Inferior parietal cortex (tissue), 1 donor: ENCODE data around the gene DND1.
"Not testable (repeated sequence)": the region's sequence is repeated elsewhere in the genome, so short reads cannot be mapped to it uniquely, and the experiment has no call there.

Experiments used
- DNase-seq: peaks from one replicate; pipeline ENCODE4 v3.0.0-alpha.2; 2016; ENCODE audit errors: extremely low spot score

The DND1 gene

DNA sequence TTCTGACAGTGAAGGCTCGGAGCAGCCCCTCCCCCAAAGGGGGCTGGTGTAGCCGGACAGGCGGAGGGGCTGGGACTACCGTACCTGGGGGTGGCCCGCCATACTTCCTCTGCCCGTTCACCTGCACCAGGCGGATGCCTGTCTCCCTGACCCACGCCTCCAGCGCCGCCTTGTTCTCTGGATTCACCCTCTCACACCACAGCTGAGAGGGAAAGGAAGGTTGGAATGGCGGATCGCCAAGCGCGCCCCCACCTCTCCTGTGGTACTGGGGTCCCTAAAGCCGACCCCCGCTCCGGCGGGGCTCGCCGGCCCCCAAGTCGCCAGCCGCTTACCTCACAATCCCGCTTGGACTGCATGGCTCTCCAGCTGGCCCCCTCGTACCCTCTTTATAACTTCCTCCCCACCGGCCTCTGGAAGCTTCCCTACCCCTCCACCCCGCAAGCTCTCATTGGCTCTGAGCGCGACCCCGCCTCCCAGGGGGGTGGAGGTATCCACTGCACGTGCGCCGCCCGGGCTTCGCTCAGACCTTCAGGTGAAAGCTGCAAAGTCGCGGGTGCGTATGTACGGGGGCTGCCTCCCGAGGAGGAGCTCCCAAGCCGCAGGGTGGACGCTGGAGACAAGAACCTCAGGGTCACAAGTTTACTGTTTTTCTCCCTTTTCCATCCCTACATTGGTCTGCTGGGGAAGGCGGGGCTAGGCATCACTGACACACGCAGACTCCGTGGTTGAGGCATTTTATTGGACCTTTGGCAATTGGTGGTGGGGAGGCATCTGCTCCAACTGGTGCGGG lies at the start of gene DND1:
TSS of gene DND1 (minus strand) at position 390 of the 790 bp plus-strand sequence. CDS start at position 356, 34 bp downstream.
- no peak for DNase-seq

DNA sequence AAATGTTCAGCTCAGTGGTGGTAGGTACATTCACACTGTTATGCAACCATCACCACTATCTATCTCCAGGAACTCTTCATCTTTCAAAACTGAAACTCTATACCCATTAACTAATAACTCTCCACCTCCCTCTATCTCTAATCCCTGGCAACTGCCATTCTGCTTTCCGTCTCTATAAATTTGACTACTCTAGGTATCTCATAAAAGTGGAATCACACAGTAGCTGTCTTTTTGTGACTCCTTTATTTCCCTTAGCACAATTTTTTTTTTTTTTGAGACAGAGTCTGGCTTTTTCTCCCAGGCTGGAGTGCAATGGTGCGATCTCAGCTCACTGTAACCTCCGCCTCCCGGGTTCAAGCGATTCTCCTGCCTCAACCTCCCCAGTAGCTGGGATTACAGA lies 48.0 kb upstream of the DND1 start:
- DNase-seq = not testable (repeated sequence)

DNA sequence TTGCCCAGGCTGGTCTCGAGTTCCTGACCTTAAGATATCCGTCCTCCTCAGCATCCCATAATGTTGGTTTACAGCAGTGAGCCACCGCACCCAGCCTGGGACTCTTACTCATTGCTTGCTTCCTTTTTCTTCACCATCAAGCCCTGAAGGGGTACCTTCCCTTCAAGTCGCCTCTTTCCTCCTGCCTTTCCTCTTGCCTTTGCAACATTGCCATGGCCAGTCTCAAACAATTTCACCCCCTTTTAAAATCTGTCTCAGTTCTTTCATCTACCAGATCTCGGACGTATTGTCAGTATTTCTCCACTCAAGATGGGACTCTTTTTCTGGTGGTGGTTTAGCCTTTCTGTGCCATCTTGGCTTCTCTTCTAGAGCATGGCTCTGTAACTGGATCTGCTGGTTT lies 47.4 kb upstream of the DND1 start:
- DNase-seq = not testable (repeated sequence)

DNA sequence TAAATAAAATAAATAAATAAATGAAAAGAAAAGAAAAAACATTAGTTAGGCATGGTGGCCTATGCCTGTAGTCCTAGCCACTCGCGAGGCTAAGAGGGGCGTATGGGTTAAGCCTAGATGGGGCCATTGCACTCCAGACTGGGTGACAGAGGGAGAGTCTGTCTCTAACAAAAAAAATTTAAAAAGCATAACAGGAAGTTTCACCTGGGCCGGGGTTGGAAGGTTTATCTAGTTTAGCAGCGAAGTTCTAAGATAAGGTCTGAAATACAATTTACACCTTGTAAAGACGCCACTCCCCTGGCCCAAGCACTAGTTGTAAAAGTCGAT lies 44.9 kb upstream of the DND1 start:
- no peak for DNase-seq

DNA sequence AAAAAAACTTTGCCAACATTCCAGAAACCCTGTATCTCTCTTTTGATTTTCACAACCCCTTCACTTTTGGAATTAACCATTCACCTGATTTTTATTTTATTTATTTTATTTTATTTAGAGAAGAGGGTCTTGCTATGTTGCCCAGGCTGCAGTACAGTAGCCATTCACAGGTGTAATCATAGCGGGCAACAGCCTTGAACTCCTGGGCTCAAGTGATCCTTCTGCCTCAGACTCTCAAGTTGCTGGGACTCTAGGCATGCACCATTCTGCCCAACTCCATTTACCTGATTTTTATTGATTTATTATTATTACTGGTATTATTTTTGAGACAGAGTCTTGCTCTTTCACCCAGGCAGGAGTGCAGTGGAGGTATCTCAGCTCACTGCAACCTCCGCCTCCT lies 42.9 kb upstream of the DND1 start:
- not testable (repeated sequence) for DNase-seq

DNA sequence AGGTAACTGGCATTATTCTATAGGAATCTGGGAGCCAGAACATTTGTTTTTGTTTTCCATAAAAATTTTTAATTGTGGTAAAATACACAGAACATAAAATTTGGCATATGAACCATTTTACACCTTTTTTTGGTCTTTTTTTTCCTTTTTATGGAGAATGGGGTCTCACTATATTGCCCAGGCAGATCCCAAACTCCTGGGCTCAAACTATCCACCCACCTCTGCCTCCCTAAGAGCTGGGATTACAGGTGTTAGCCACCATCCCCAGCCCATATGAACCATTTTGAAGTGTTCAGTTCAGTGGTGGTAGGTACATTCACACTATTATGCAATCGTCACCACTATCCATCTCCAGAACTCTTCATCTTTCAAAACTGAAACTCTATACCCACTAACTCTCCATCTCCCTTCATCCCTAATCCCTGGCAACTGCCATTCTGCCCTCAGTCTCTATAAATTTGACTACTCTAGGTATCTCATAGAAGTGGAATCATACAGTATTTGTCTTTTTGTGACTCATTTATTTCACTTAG lies 40.3 kb upstream of the DND1 start:
- no peak for DNase-seq

DNA sequence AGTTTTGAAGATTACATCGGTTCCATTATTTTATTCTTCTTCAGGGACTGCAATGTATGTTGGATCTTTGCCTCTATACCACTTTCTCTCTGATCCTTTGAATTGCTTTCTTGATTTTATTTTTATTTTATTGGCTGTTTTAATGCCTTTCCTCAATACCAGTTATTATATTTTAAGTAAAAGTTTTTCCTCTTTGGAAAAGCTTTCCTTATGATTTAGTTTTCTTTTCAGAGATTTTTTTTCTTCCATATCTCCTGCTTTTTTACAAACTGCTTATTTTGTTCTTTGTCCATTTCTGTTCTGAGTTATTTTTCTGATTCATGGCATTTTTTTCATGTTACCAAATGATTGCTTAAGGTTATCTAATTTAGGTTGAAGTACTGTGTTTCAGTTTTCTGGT lies 38.4 kb upstream of the DND1 start:
- DNase-seq = no peak

DNA sequence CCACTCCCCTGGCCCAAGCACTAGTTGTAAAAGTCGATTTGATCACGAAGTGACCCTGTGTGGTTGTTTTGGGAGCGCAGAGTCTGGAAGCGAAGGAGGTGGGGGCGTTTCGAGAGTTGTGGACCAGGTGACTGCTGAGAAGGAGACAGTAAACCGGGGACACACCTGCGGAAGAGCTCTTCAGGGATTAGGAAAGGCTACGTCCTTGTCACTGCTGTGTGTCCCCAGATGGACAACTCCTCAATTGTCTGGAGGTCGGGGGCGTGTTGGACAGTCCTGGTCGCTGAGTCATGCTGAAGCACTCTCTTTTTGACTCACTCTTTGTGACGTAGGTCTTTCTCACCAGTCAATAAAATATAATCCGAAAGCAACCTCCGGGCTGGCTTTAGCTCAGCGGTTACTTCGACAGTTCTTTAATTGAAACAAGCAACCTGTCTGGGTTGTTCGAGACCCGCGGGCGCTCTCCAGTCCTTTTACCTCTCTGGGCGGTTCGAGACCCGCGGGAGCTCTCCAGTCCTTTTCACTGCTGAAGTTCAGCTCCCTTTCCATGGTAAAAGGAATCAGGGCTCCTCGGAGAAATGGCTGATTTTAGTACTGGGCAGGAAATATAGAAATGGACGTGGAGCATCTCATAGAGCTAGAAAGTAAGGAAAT lies 37.6 kb upstream of the DND1 start:
- DNase-seq = peak; percentile 84

DNA sequence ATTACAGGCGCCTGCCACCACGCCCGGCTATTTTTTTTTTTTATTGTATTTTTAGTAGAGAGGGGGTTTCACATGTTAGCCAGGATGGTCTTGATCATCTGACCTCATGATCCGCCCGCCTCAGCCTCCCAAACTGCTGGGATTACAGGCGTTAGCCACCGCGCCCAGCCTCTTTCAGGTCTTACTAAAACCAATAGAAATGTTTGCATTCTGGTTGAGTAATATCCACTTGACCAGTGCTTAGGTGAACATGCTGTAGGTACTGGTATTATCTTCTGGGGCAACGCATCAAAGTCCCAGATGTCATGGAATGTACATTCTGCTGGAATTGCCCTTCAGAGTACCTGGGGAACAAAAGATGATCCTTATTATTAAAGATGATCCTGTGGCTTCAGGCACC lies 35.4 kb upstream of the DND1 start:
- not testable (repeated sequence) for DNase-seq

DNA sequence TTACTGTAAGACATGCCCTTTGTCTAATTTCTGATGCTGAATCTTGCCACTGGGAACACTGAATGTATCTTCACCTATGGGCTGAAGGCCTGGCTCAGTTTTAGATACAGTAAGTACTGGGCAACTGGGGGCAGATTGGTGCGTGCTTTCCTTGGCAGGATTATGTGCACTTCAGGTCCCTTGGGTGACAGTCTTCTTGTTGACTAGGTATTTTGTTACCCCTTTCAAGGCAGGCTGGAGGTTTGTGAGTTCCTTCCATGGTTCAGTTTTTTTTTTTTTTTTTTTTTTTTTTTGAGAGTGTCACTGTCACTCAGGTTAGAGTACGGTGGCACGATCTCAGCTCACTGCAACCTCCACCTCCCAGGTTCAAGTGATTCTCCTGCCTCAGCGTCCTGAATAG lies 34.4 kb upstream of the DND1 start:
- no peak for DNase-seq

DNA sequence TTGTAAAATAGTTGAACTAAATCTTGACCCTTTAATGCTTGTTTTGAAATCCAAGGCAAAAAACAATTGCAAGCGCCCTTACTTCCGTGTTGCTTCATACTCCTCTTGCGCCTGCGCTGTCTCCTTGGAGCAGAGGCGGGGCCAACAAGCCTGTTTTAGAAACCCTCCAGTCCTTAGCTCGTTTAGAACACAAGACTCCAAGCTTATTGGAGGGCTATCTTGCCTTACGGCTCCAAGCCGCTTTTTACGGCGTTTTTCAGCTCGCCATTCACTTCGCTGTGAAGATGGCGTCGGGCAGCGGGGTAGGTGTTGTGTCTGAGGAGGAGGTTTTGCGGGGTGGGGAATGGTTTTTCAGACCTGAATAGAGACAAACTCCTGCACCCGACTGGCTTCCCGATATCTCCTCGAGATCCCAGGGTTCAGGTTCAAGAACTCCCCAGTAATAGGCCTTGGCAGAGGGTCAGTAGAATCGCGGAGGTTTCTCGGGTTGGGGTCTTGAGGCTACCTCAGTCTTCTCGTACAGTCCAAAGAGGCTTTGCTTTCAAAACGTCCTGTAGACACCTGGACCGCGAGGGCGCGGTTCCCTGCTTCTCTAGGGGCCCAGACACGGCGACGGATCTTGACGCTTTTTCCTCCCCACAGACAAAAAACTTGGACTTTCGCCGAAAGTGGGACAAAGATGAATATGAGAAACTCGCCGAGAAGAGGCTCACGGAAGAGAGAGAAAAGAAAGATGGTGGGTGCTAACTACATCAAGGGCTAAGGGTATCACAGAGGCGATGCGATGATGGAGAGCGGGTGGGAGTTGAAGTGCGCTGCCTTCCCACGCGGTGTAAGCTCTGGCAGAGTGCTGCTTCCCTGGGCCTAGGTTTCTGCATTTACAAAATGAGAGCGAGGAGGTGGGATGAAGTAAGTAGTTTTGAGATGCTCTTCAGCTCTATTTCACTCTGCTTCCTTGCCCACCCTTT lies 27.1 kb upstream of the DND1 start, which contains the start of gene ZMAT2:
TSS of gene ZMAT2 (plus strand) at position 271 of the 968 bp plus-strand sequence. CDS start at position 285, 14 bp downstream.
- DNase-seq = peak; percentile 100

DNA sequence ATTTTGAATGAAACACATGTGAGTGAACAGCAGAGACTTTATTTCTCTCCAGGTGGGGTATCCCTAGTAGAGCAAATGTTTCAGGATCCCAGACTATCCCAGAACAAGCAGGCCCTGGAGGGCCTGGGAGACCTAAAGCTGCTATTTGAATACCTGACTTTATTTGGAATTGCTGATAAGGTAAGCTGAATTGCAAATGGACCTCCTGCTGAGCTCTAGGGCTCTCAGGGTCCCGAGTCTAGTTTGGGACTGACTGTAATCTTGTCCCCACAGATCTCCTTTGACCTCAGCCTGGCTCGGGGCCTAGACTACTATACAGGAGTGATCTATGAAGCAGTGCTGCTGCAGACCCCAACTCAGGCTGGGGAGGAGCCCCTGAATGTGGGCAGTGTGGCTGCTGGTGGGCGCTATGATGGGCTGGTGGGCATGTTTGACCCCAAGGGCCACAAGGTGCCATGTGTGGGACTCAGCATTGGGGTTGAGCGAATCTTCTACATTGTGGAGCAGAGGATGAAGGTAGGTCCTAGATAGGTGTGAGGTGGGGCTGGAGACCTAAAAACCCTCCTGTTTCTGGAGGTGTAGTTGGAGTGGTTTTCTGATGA lies 23.6 kb upstream of the DND1 start:
- DNase-seq = no peak

DNA sequence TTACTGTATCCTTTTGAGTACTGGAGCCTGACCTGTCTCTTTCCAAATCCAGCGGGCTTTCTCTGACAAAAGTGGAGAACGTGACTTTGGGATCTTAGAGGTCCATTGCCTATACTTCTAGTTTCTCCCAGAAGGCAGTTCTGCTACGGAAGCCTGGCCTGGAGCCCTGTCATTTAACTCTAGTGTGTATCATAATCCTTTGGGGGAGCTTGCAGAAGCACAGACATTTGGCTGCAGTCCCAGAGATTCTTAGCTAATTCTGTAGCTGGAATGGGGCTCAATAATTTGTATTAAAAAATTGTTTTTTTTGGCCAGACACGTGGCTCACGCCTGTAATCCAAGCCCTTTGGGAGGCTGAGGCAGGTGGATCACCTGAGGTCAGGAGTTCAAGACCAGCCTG lies 20.9 kb upstream of the DND1 start:
- no peak for DNase-seq

DNA sequence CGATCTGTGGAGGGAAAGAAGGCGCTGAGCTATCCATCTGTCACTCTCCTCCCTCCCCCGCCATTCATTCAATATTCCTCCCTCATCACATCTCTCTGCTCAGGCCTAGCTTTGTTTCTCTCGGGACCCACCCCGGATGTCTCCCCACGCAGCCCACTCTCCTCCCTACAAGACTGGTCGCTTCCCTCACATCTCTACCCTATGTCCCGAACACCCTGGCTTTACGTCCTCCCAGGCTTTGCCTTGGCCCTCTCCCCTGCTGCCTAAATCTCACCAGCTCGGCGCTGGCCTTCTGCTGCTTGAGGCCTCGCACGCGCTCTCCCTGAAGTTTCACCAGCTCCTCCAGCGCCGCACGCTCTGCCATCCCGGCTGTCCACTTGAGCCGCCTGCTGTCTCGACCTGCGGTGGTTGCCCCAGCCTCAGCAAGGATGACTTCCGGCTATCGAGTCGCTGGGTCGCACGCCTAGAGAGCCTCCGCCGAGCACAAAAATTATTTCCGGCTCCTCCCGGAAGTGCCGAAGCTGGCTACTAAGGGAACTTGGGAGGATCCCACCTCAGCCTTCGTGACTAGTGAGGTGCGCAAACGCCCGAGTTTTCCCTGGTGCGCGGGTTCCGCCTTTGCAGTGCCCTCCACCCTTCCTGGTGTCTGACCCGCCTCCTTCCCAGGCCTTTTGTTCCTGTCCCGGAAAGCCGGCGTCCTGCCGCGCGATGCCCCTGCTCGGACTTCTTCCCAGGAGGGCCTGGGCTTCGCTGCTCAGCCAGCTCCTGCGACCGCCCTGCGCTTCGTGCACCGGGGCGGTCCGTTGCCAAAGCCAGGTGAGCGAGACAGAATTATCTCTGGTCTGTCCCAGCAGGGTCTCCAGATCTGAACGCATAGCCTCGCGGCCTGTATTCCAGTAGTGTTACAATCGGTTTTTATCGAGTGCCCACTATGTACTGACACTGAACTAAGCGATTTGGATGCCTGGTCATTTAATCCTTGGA lies 17.9 kb upstream of the DND1 start, which contains the start of the genes HARS1 and HARS2:
TSS of gene HARS1 (minus strand) at position 430 of the 984 bp plus-strand sequence. CDS start at position 364, 66 bp downstream.
TSS of gene HARS2 (plus strand) at position 515 of the 984 bp plus-strand sequence. CDS start at position 709, 194 bp downstream.
- peak; percentile 94 for DNase-seq

DNA sequence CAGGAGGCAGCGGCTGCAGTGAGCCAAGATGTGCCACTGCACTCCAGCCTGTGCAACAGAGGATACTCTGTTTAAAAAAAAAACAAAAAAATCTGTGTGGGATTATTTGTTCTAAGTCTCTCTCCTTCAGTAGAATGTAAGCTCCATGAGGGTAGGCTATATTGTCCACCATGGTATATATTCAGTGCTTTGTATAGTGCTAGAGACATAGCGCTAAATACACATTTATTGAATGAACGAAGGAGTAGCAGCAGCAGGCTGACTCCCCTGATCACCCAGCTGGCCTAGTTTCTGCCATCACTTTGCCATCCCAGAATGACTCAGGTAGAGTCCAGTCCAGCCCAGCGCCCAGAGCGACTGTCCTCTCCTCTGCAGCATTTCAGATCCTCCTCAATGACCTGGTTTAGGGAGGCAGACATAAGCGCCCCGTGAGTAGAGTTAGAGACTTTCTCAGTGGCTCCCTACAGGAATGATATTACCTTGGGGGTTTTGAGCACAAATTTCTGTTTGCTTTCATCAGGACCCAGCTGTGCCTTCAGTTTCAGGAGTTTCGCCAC lies 17.1 kb upstream of the DND1 start:
- DNase-seq = no peak

DNA sequence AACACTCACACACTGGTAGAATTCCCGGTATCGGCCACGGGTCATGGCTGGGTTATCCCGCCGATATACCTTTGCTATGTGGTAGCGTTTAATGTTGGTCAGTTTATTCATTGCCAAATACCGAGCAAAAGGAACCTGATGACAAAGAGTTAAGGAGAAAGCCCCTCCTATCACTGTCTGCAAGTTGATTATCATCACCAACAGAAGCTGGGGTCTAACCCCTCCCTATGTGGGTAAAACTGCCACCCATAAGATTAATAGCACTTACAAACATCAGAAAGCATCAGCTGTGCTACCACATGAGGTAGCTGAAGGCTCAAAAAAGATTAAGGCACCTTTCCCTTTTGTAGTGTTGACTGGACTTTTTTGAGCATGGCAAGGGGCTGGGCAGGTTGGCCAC lies 5.6 kb upstream of the DND1 start:
- no peak for DNase-seq

DNA sequence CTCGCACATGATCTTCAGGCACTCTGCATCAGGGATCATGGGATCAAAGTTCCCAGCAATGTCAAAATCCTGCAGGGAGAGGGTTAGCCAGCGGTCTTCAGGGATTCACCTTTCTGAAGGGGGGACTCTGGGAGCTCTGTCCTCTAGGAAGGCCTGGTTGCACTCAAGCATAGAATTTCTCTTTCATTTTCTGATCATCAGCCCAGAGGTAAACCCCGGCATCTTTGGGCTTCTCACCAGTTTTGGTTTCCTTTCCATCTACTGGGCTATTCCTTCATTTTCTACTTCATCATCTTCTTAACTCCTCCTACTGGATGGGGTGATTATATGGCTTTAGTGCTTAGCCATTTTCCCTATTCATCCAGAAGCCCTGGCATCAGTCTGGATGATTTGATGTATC lies 4.6 kb upstream of the DND1 start:
- DNase-seq = no peak

DNA sequence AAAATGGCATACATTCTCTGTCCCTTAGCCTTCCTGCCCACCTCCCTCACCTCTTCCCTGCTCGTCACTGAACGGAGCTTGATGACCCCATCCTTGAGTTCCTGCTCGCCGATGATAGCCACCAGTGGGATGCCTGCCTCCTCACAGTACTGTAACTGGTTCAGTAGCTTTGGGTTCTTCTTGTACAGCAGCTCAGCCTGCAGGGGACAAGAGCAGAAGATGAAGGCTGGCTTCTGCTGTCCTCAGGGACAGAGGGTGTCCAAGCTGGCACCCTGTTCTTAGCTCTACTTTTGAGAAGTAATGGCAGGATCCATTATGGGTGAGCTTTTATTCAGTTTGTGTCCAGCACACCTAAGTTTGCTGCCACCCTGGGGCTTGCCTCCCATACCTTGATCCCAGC lies 1.3 kb upstream of the DND1 start:
- DNase-seq = no peak

DNA sequence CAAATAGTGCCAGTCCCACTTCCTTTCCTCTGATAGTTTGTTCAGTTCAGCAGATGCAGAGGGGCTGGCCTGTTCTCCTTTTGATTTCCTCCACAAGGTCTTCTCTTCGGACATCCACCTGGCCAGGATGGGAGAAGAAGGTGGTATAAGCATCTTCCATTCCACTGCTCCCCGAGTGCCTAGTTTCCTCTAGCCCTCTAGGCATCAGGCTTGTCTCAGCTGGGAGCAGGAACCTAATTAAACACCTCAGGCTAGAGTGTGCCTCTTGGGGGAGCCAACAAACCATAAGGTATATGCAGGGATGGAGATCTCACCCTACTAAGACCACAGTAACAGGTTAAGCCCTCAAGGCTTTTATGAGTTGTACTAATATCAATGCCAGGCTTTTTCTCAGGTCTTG lies 835 bp upstream of the DND1 start:
- DNase-seq = no peak
